Chondrocyte (in vitro differentiated cells): ENCODE data around the gene TBC1D24. TPM values are rescaled to one million over a fixed set of nuclear protein-coding genes. Genes with fewer than 3 reads are reported as not detected.
"Not testable (repeated sequence)": the region's sequence is repeated elsewhere in the genome, so short reads cannot be mapped to it uniquely, and the experiment has no call there.

Experiments used
- DNase-seq: peaks from one replicate; pipeline ENCODE4 v3.0.0; 2021; ENCODE audit warnings: mixed read lengths, low spot score
- H3K27ac Mint-ChIP-seq: one replicate; pipeline ENCODE4 v1.8.0; 2021; ENCODE audit warnings: mild to moderate bottlenecking, moderate library complexity, mixed read lengths; ENCODE audit not compliant: unreplicated experiment
- H3K27me3 Mint-ChIP-seq: 2 replicates; pipeline ENCODE4 v1.8.0; 2021; ENCODE audit warnings: low read depth, mixed read lengths
- H3K36me3 Mint-ChIP-seq: 2 replicates; pipeline ENCODE4 v1.8.0; 2021; ENCODE audit warnings: low read depth, mixed read lengths
- H3K4me1 Mint-ChIP-seq: 2 replicates; pipeline ENCODE4 v1.8.0; 2021; ENCODE audit warnings: low read depth, mild to moderate bottlenecking, mixed read lengths
- H3K4me3 Mint-ChIP-seq: one replicate; pipeline ENCODE4 v1.8.0; 2021; ENCODE audit warnings: mild to moderate bottlenecking, moderate library complexity, mixed read lengths; ENCODE audit not compliant: unreplicated experiment
- H3K9me3 Mint-ChIP-seq: 2 replicates; pipeline ENCODE4 v1.8.0; 2021; ENCODE audit warnings: low read depth, mixed read lengths
- total RNA-seq: library from RNA; stranded (reverse); gene quantifications from 3 replicates; pipeline ENCODE4 v1.2.1, GENCODE V29; 2021
- TF ChIP-seq, protein P1 (sequence below): fragments of 200-600 bp; sonication (generic); IDR thresholded peaks from 2 replicates; pipeline ENCODE4 v1.5.0; 2021; ENCODE audit warnings: antibody characterized with exemption, mild to moderate bottlenecking, moderate library complexity

TBC1D24 gene
- total RNA-seq, 1 donor from 2014 or later: 17.9 TPM

DNA sequence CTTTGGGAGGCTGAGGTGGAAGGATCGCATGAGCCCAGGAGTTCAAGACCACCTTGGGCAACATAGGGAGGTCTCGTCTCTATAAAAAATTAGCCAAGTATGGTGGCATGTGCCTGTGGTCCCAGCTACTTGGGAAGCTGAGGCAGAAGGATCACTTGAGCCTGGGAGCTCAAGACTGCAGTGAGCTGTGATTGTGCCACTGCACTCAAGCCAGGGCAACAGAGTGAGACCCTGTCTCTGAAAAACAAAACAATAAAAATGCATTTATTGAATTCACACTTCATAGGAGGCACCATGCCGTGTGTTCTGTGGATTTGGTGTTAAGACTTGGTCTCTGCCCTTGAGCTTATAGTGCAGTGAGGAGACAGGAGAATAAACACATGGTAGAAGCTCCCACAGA lies 2.4 kb downstream of the TBC1D24 start:
- Mint-ChIP-seq H3K27ac (no peak overlapping the region), H3K27me3 (no peaks in the 10 kb centered on the region), H3K9me3 (no peaks in the 10 kb centered on the region), H3K4me1 (peaks cover 23% of the 10 kb centered on the region), H3K36me3 (no peaks in the 10 kb centered on the region), H3K4me3 (no peak overlapping the region)
- no peak for DNase-seq
- TF ChIP-seq, protein P1, sequence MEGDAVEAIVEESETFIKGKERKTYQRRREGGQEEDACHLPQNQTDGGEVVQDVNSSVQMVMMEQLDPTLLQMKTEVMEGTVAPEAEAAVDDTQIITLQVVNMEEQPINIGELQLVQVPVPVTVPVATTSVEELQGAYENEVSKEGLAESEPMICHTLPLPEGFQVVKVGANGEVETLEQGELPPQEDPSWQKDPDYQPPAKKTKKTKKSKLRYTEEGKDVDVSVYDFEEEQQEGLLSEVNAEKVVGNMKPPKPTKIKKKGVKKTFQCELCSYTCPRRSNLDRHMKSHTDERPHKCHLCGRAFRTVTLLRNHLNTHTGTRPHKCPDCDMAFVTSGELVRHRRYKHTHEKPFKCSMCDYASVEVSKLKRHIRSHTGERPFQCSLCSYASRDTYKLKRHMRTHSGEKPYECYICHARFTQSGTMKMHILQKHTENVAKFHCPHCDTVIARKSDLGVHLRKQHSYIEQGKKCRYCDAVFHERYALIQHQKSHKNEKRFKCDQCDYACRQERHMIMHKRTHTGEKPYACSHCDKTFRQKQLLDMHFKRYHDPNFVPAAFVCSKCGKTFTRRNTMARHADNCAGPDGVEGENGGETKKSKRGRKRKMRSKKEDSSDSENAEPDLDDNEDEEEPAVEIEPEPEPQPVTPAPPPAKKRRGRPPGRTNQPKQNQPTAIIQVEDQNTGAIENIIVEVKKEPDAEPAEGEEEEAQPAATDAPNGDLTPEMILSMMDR: no peak

DNA sequence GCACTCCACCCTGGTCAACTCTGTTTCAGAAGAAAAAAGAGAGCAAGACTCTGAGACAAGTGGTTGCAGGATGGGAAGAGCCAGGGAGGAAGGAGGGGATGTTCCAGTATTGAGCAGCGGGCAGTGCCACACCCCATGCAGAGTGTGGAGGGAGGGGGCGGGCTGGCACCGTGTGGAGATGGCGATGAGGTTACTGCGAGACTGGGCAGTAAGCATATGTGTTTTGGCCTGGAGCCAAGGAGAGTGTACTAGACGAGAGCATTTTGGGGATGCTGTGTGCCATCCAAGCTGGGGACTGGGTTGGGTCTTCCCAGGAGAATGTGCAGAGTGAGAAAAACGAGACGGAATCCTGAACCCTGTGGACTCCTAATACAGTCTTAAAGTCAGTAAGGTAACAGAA lies 3.4 kb downstream of the TBC1D24 start:
- Mint-ChIP-seq H3K9me3 (no peaks in the 10 kb centered on the region), H3K4me1 (peaks cover 24% of the 10 kb centered on the region), H3K36me3 (no peaks in the 10 kb centered on the region), H3K4me3 (no peak overlapping the region), H3K27me3 (no peaks in the 10 kb centered on the region), H3K27ac (no peak overlapping the region)
- no peak for DNase-seq
- TF ChIP-seq, protein P1: no peak

DNA sequence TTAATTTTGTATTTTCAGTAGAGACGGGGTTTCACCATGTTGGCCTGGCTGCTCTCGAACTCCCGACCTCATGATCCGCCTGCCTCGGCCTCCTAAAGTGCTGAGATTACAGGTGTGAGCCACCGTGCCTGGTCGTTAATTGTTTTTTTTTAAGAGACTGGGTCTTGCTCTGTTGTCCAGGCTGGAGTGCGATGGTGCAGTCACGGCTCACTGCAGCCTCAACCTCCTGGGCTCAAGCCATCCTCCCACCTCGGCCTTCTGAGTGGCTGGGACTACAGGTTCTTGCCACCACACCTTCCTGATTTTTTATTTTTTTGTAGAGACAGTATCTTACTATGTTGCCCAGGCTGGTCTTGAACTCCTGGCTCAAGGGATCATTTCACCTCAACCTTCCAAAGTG lies 5.1 kb downstream of the TBC1D24 start:
- not testable (repeated sequence) for H3K36me3 Mint-ChIP-seq, H3K27me3 Mint-ChIP-seq, H3K4me3 Mint-ChIP-seq, H3K9me3 Mint-ChIP-seq, DNase-seq, H3K27ac Mint-ChIP-seq
- H3K4me1 Mint-ChIP-seq: peaks cover 22% of the 10 kb centered on the region

DNA sequence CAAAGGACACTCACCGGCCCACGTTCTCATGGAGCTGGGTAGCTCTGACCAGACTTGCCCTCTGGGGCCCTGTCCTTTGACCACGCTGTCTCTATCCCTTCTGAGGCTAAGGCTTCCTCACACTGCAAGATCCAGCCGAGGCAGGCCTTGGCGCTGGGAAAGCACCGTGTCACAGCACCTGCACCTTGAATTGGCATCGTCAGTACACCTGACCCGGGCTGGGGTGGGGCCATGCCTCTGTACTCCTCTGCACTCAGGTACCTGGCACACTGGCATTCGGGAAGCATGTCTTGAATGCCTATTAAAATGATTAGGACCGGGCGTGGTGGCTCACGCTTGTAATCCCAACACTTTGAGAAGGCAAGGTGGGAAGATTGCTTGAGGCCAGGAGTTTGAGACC lies 6.0 kb downstream of the TBC1D24 start:
- no peaks in the 10 kb centered on the region for H3K27me3 Mint-ChIP-seq
- peaks cover 19% of the 10 kb centered on the region for H3K4me1 Mint-ChIP-seq
- H3K9me3 Mint-ChIP-seq: no peaks in the 10 kb centered on the region
- peaks cover 1% of the 10 kb centered on the region for H3K36me3 Mint-ChIP-seq
- DNase-seq: no peak
- H3K4me3 Mint-ChIP-seq: no peak overlapping the region
- TF ChIP-seq, protein P1: no peak
- no peak overlapping the region for H3K27ac Mint-ChIP-seq

DNA sequence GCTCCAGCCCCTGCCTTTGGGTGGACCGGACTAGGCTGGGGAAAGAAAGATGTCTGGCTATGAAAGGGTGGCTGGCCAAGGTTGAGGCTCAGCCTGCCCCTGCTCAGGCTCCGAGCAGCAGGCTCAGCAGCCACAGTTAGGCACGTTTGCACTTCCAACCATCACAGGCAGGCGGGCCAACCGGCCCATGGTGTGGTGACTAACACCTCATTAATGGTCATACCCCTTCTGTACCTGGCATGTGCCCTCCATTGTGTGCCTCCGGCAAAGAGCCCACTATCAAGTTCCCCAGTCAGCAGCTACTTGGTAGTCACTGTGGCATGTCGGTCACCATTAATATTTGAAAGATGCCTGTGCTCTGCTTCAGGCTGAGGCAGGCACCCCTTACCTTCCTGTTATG lies 6.7 kb downstream of the TBC1D24 start:
- no peak overlapping the region for H3K27ac Mint-ChIP-seq
- no peak overlapping the region for H3K4me3 Mint-ChIP-seq
- peaks cover 1% of the 10 kb centered on the region for H3K36me3 Mint-ChIP-seq
- TF ChIP-seq, protein P1: no peak
- no peaks in the 10 kb centered on the region for H3K27me3 Mint-ChIP-seq
- peaks cover 16% of the 10 kb centered on the region for H3K4me1 Mint-ChIP-seq
- no peaks in the 10 kb centered on the region for H3K9me3 Mint-ChIP-seq
- DNase-seq: no peak

DNA sequence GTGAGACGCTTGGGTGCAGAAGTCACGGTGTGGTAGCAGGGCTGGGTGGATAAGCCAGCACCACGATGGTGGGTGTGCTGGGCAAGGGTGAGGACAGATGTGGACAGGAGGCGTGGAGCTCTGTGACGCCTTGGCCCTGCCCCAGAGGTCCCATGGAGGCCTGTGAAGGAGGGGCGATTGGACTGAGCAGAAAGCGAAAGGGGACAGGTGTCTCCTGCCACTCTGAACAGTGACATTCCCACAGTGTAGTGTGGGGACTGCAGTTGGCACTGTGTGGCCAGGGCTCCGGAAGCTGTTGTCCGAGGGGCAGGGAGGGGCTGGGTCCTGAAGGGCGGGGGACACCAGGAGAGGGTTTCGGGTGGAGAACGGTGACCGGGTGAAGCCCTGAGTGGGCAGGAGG lies 7.3 kb downstream of the TBC1D24 start:
- Mint-ChIP-seq H3K4me3 (no peak overlapping the region), H3K9me3 (no peaks in the 10 kb centered on the region)

More for the DNA sequence above, 7.3 kb downstream of the TBC1D24 start:
- Mint-ChIP-seq H3K4me1 (peaks cover 20% of the 10 kb centered on the region), H3K27me3 (no peaks in the 10 kb centered on the region), H3K36me3 (peaks cover 1% of the 10 kb centered on the region), H3K27ac (no peak overlapping the region)
- TF ChIP-seq, protein P1: no peak
- no peak for DNase-seq
